NK-92 (cell line): ENCODE results near the gene GLA.

Source experiments
- DNase-seq: peaks from one replicate; lab custom pipeline; 2025; ENCODE audit not compliant: unreplicated experiment; lab: John Stamatoyannopoulos, UW

Gene GLA

GRCh38 chrX:101407748-101408531 lies at the start of gene GLA, which contains the start of gene HNRNPH2:
Gene GLA, minus strand, starts transcription at chrX:101407925. Its CDS starts 22 bp downstream, at chrX:101407903.
Gene HNRNPH2, plus strand, starts transcription at chrX:101408222. Its CDS starts 3,767 bp downstream, at chrX:101411989.
- peak; percentile 67 for DNase-seq

GRCh38 chrX:101452056-101452455 lies 44.3 kb upstream of the GLA start:
- no peak for DNase-seq

GRCh38 chrX:101450961-101451360 lies 43.2 kb upstream of the GLA start:
- DNase-seq = no peak

DNA sequence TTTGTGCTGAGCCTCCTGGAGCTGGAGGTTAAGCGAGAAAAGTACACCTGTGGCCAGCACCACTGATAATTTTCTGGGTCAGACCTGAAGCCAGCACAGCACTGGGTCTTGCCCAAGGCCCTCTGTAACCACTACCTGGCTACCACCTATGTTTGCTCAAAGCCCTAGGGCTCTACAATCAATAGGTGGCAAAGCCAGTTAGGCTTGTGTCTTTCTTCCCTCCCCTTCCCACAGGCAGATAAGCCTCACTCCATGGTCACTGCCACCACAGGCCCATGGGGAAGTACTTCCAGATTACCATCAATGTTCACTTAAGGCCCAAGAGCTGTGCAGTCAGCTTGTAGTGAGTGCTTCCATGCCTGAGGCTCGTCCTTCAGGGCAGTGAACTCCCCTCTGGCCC lies 42.4 kb upstream of the GLA start:
- no peak for DNase-seq

DNA sequence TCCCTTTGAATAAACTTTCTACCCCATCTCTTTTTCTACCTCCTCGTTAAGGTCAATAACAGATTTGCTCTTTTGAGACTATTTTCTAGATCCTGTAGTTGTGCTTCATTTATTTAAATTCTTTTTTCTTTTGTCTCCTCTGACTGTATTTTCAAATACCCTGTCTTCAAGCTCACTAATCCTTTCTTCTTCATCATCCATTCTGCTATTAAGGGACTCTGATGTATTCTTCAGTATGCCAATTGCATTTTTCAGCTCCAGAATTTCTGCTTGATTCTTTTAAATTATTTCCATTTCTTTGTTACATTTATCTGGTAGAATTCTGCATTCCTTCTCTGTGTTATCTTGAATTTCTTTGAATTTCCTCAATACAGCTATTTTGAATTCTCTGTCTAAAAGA lies 41.6 kb upstream of the GLA start:
- DNase-seq = no peak

GRCh38 chrX:101442085-101442484 lies 34.4 kb upstream of the GLA start:
- DNase-seq = no peak

GRCh38 chrX:101430457-101431078 lies 22.8 kb upstream of the GLA start:
- no peak for DNase-seq

DNA sequence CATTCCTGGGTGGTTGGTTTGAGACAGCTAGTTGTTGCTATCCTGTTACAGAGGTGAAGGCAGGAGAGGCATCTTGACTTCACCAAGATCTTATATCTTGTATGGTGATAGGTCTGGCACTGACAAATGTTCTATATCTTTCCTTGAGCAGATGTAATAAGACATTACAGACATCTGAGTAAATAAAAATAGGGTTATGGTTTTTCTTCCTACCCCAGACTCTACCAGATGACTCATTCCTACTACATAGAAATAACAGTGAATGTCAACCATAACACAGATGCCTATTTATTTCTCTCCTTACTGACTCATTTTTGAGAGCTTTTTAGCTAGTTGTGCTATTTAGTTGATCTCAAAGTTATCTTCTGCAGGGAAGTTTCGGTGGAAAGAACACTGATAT lies 22.2 kb upstream of the GLA start:
- DNase-seq = no peak

- DNase-seq = no peak
These were observed 20.2 kb upstream of the GLA start for GRCh38 chrX:101427954-101428353.

DNA sequence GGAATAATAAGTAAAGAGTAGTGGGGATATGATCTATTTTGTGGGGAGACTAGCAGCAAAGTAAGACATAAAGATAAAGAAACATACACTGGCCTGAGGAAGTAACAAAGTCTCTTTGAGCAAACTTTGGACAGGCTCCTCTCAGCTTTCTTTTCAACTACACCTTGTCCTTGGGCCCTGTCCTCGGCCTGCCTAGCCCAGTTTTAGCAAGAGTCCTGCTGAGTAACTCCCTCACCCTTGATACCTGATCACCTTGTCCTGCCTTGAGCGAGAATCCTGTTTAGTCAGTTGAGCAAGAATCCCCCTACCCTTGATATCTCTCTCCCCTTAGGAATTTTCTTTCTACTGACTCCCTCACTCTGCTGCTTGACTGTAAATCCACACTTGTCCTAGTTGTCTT lies 11.8 kb upstream of the GLA start:
- DNase-seq = no peak

GRCh38 chrX:101417981-101418841 lies 10.5 kb upstream of the GLA start:
- no peak for DNase-seq

- DNase-seq = no peak
These were observed 9.5 kb upstream of the GLA start for GRCh38 chrX:101417190-101417589.

GRCh38 chrX:101416691-101417090 lies 9.0 kb upstream of the GLA start:
- DNase-seq = no peak

- DNase-seq = no peak
These were observed 7.7 kb upstream of the GLA start for GRCh38 chrX:101415180-101416145.

GRCh38 chrX:101411984-101412383 lies 4.3 kb upstream of the GLA start:
- no peak for DNase-seq

- no peak for DNase-seq
These were observed 2.7 kb upstream of the GLA start for GRCh38 chrX:101410461-101410860.

GRCh38 chrX:101409043-101409442 lies 1.3 kb upstream of the GLA start:
- no peak for DNase-seq

DNA sequence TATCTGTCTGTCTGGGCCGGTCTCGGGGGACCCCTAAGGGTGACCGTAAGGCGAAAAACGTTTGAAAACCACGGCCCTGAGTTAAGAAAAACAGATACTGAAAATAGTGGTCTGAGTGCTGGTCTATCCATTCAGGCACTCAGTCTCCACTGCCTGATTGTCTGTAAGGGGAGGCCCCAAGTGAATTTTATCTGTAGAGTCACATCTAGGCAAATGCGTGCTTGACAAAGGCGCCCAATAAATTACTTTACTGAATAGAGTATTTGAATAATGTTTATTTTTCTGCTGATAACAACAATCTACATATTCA lies 762 bp upstream of the GLA start:
- DNase-seq = no peak

DNA sequence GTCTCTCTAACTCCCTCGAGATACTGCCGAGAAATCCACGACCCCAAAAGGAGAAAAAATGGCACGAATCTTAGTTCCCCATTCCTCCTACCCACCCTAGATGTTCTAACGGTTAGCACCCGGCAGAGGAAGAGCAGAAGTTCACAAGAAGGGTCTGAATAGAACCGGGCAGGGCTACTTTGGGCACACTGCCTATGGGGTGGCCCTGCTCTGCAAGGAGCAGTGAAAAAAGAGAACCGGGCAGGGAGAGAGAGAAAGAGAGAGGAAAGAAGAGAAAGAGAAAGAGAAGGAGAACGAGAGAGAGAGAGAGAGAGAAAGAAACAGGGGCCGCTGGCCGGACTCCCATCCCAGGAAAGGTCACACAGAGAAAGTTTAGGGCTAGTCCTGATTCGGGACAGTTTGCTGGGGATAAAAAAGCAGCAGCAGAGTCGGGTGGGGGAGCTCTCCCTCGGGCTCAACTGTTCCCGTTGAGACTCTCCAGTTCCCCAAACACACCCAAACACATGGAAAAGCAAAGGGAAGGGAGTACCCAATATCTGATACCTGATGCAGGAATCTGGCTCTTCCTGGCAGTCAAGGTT lies 468 bp downstream of the GLA start:
- DNase-seq = no peak

DNA sequence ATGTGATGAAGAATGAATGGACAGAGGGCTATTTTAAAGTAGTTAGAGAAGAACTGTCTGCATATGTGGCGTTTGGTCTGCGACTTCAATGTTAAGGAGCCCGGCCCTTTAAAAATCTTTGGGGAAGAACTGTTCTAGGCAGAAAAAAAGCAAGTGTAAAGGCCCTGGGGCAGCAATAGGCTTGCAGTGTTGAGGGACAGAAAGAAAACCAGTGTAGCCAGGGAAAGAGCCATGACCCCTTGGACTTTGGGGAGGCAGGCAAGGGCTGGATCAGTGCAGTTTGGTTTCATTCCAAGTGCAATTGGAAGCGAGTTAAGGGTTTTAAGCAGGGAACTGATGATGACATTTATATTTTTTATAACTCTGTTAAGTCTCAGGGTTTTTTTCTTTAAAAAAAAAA lies 7.9 kb downstream of the GLA start:
- no peak for DNase-seq
